GM12874 (cell line): ENCODE results near the gene HDAC7.

Experiments
- CTCF ChIP-seq: IDR thresholded peaks from 2 replicates; pipeline ENCODE4 v1.5.1; 2011; ENCODE audit warnings: low read depth, mild to moderate bottlenecking, control low read depth, low read length, moderate library complexity; ENCODE audit not compliant: insufficient read depth

Gene HDAC7

GRCh38 chr12:47818467-47819137 is 1.1 kb downstream of the HDAC7 start:
- TF ChIP-seq CTCF, result no peak

GRCh38 chr12:47818007-47818376 is 1.7 kb downstream of the HDAC7 start:
- TF ChIP-seq CTCF, result no peak

- TF ChIP-seq CTCF, result no peak
Measured at GRCh38 chr12:47817272-47818006, 2.3 kb downstream of the HDAC7 start.

- no peak for TF ChIP-seq CTCF
Measured at GRCh38 chr12:47816403-47817271, 3.1 kb downstream of the HDAC7 start.

- no peak for TF ChIP-seq CTCF
Measured at GRCh38 chr12:47814539-47815170, 5.0 kb downstream of the HDAC7 start.

- TF ChIP-seq CTCF, result no peak
Measured at GRCh38 chr12:47813511-47814196, 6.0 kb downstream of the HDAC7 start.
